ENCODE measurements around the gene CEMIP.

Gene CEMIP

GRCh38 chr15:80936288-80937078 is 157.3 kb downstream of the CEMIP start:
- DNase-seq, result no peak

GRCh38 chr15:80937718-80938117 is 158.5 kb downstream of the CEMIP start:
- DNase-seq, result no peak

- no peak for DNase-seq
Measured at GRCh38 chr15:80939216-80939615, 160.0 kb downstream of the CEMIP start.

- no peak for DNase-seq
Measured at GRCh38 chr15:80940331-80940730, 161.2 kb downstream of the CEMIP start.

- no peak for DNase-seq
Measured at GRCh38 chr15:80940851-80941250, 161.7 kb downstream of the CEMIP start.

GRCh38 chr15:80942266-80942665 is 163.1 kb downstream of the CEMIP start:
- no peak for DNase-seq

GRCh38 chr15:80942746-80943565 is 163.8 kb downstream of the CEMIP start:
- DNase-seq, result no peak

- DNase-seq, result no peak
Measured at GRCh38 chr15:80944818-80945217, 165.6 kb downstream of the CEMIP start.

- DNase-seq, result no peak
Measured at GRCh38 chr15:80945605-80946004, 166.4 kb downstream of the CEMIP start.

GRCh38 chr15:80946576-80946975 is 167.4 kb downstream of the CEMIP start:
- no peak for DNase-seq

- no peak for DNase-seq
Measured at GRCh38 chr15:80948651-80949292, 169.6 kb downstream of the CEMIP start.

GRCh38 chr15:80949756-80950155 is 170.6 kb downstream of the CEMIP start:
- no peak for DNase-seq

- DNase-seq, result no peak
Measured at GRCh38 chr15:80950291-80951078, 171.3 kb downstream of the CEMIP start.

- no peak for DNase-seq
Measured at GRCh38 chr15:80951941-80952340, 172.8 kb downstream of the CEMIP start.

- no peak for DNase-seq
Measured at GRCh38 chr15:80953001-80953952, 174.1 kb downstream of the CEMIP start.

GRCh38 chr15:80953953-80954778 is 175.0 kb downstream of the CEMIP start:
- no peak for DNase-seq

GRCh38 chr15:80955571-80956452 is 176.6 kb downstream of the CEMIP start:
- DNase-seq, result peak; percentile 39 to 53

- DNase-seq, result no peak
Measured at GRCh38 chr15:80957556-80957955, 178.4 kb downstream of the CEMIP start.

GRCh38 chr15:80957976-80958375 is 178.8 kb downstream of the CEMIP start:
- no peak for DNase-seq
